NOMO-1 treated with DMSO at 0.1 percent for 48 hours (cell line): ENCODE results near the gene KIFC3.
"Not testable (repeated sequence)": the region's sequence is repeated elsewhere in the genome, so short reads cannot be mapped to it uniquely, and the experiment has no call there.

Experiments used
- DNase-seq: peaks from one replicate; lab custom pipeline; 2025; ENCODE audit not compliant: unreplicated experiment; lab: John Stamatoyannopoulos, UW

KIFC3 gene

DNA sequence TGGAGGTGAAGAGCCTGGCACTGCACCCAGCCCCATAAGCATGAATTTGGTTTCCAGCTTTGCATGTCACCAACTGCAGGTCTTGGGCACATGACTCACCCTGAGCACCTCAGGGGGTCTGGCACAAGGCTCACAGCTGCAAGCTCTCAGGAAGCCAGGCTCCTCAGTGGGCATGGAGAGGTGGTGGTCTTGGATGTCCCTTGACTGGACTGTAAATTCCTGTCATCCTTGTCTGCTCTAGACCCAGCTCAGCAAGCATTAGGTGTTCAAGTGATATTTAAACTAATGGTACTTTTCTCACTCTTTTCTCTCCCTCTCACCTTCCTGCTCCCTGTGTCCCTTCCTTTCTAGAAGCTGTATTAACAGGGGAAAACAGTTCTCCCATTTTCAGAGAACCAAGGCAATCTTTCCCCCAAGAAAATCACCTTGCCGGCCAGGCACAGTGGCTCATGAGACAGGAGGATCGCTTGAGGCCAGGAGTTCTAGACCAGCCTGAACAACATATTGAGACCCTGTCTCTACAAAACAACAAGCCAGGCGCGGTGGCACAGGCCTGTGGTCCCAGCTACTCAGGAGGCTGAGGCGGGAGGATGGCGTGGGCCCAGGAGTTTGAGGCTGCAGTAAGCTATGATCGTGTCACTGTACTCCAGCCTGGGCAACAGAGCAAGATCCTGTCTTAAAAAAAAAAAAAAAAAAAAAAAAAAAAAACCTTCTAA is 5.1 kb upstream of the KIFC3 start:
- DNase-seq = no peak

DNA sequence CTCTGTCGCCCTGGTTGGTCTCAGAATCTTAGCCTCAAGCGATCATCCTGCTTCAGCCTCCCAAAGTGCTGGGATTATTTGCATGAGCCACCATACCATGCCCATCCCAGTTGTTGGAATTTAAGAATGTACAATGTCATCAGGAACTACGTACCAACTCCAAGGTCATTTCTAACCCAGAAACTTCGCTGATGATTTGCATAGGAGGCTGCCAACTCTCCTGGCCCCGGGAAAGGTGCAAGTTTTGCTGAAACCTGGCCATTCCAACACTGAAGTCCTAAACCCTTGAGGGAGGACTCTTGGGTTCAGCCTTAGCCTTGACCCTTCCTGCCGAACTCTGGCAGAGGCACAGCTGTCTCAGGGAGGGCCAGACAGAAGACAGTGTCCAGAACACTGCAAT is 2.9 kb upstream of the KIFC3 start:
- DNase-seq = no peak

DNA sequence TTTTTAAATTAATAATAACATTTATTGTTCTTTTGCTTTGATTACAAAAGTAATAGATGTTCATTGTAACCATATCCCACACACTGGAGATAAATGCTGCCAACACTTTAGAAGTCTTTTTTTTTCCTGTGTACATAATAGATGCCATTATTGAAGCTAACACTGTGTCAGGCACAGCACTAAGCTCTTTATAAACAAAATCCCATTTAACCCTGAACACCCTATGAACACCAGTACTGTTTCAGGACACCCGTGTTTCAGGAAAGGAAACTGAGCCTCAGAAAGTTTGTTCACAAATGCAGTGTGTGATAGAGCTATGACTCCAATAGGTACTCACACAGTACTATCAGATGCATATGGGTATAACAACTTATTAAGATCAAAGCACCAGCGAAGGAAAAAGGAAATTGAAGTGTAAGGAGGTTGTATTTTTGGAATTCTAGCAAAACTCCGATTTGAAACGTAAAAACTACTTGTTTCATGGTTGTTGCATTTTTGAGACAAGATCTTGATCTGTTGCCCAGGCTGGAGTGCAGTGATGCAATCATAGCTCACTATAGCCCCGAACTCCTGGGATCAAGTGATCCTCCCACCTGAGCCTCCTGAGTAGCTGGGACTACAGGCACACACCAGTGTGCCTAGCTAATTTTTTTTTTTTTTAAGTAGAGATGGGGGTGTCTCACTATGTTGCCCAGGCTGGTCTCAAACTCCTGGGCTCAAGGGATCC is 2.0 kb upstream of the KIFC3 start:
- no peak for DNase-seq

DNA sequence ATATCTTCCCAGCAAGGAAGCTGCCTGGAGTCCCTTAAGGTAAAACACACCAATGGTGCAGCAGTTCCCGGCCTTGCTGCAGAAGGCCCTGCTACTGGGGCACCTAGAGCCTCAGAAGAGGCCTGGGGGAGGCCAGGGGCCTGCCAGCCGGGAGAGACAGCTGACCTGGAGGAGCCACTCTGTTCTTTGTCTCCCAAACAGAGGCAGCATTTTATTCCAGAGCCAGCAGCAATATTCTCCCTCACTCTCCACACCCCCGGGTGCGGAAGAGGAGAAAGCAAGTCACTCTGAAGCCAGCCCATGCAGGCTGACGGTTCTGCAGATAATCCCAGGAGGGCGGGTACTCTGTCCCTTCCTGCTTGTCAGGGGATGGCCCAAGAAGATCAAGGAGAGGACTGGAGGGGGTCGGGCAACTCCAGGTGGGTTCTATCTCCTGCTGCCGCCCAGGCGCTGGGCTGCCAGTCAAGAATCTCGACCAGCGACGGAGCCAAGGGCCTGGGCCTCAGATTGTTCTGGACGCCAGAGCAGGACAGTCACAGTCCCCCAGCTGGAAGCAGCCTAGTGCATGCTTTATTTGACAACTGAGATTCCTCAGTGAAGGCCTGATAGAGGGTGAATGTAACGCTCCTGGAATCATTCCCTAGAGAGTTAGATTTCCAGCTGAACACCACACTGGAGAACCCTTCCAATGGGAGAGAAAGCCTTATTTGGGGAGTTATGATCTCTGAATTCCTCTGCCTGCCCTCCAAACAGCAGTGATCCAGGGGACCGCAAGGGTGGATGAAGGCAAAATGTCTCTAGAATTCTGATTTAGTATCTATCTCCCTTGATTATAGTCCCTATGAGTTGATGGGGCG is 1.1 kb upstream of the KIFC3 start:
- DNase-seq = no peak

DNA sequence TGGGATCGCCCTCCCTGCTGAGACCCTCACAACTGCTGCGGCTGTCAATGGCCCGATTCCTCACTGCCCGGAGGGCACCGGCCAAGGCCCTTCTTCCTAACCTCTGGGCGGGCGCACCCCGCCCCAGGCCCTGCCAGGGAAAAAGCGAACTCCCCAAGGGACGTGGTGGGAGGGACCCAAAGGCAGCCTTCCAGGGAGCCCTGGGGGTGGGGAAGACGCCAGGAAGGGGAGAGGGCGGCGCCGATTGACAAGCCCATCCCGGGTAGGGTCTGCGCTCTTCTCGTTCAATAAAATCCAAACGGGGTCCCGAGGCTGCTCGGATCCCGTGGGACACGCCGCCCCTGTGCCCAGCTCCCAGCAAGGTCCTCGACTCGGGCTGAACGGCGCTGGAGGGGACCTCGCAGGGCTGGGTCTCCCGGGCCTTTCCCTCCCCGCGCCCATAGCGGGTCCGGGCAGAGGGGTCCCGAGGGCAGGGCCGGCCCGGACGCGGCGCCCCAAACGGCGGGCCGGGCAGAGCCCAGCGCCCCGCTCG is 416 bp downstream of the KIFC3 start:
- DNase-seq = no peak

DNA sequence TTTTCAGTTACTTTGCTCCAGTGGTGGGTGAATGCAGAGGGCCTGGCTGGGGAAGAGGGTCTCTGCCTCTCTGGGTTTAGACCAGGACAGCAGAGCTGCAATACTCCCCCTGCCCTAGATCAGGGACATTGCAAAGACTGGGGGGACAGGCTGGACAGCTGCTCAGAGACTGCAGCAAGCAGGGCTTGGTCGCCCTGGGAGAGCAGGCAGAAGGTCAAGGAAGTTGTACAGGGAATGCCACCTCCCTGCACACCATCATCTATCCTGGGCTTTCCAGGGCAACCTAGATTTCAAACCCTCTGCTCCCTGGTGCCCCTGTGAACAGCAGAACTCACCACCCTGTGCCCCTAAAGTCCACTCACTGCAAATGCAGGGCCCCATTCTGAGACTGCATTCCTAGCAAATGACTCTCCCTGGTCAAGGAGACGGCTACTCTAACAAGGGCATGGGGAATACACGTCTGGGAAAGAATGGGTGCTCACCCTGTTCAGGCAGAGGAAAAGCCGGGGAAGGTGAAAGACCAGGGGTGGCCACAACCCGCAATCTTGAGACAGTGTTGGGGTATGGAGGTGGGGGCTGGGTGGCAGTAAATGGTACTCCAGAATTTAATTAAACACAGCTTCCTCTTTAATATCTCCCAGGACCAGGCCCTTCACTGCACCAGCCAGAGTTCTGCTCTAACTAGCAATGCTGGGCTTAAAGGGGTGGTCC is 1.0 kb downstream of the KIFC3 start:
- DNase-seq = peak; percentile 12

DNA sequence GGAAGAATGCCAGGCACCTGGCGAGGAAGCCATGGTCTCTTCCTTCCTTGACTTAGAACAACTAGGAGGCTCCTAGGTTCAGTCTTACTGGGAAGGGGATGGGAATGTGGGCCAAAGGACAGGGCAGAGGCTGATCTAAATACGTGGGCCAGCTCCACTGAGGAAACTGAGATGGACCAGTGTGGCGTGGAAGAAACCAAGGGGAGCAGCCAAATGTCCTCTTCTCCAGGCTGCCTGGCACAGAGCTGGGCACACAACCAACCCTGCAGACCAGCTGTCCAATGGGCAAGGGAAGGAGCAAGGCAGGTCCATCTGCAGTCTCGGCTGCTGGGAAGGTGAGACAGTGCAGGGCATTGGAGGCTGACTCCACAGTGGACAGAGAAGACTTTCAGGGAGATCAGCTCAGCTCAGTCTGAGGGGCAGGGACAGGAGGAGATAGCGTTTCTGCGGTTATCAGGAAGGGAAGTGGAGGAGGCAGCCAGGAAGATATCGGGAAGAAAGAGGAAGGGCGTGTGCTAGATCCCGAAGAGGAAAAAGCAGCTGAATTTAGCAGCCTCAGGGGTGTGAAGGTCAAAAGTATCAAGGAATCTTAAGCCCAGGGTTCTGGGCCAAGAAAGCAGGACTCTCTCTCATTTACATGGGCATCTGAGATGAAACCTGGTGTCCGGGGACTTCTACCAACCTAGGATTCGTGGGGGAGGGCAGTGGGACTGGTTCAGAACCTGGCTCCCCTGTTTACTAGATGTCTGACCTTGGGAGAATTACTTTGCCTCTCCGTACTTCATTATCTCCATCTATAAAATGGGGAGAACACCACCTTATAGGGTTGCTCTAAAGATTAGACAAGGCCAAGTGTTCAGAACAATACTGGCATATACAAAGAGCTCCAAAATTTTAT is 1.8 kb downstream of the KIFC3 start:
- DNase-seq = no peak

DNA sequence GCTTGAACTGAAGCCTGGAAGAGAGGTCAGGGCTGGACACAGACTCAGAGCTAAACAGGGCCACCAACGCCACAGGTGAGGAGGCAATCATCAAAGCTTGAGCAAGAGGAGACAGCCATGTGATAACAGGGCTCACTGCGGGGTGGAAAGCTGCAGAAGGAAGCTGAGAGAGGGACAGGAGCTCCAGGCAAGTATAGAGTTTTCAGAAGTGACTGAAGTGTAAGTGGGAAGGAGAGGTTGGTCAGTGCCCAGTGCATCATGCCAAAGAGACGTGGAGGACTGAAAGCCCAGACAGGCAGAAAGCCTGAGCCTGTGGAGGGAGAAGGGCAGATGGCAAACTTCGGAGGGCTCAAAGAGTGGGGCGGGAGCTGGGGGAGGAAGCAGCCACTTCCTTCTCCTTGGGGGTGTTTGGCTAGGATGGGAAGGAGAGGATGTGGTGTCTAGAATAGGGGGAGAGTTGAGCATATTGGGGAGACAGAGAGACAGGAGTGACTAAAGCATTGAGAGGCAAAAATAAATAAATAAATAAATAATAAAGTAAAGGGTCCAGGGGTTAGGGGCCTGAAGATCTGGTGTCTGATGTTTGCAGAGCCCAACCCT is 2.6 kb downstream of the KIFC3 start:
- no peak for DNase-seq

DNA sequence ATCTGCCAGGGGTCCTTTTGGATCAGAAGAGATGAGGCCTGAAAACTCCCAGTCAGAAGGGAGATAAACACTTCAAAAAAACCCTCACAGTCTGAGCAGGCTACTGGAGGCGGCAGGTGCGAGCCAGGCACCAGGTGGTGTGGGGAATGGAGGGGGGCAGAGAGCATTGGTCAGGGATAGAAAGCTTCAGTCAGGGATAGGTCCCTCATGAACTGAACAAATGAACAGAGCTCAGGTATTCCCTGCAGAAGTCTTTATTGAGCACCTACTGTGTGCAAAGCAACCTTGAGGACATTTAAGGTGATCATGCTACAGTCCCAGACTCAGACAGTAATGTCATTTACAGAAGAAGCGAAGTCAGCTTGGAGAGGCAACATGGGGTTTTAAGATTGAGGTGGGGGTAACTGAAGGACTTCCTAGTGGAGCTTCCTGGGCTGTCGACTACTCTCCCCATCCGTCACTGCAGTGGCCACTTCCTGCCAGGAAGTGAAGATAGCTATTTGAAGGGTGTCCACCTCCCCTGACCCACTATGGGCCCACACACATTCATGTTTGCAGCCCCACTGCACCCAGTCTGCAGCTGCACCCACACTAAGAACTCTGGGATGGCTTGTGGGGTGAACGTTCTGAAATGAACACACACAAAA is 3.2 kb downstream of the KIFC3 start:
- no peak for DNase-seq

DNA sequence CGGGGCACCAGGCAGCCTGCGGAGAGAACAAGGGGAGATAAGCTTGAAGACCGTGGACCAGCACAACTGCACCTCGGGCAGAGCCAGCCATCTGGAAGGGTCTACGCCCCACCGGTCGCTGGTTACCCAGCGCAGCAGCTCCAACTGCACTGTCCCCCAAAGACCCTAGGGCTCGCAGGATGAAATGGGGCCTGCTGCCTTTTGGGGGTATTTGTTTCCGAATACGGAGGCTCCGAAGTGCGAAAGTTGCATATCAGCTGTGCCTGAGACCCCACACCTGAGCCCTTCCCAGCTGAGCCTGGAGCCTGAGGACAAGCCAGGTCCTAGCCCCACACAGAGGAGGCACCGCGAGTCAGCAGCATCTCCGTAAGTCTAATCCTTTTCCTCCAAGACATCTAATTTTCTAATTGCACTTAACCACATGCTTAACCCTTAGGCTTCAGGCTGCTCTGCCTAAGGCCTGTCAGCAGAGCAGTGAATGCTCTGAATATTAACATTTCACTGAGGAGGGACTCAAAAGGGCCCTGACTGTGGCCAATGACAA is 4.0 kb downstream of the KIFC3 start:
- no peak for DNase-seq

DNA sequence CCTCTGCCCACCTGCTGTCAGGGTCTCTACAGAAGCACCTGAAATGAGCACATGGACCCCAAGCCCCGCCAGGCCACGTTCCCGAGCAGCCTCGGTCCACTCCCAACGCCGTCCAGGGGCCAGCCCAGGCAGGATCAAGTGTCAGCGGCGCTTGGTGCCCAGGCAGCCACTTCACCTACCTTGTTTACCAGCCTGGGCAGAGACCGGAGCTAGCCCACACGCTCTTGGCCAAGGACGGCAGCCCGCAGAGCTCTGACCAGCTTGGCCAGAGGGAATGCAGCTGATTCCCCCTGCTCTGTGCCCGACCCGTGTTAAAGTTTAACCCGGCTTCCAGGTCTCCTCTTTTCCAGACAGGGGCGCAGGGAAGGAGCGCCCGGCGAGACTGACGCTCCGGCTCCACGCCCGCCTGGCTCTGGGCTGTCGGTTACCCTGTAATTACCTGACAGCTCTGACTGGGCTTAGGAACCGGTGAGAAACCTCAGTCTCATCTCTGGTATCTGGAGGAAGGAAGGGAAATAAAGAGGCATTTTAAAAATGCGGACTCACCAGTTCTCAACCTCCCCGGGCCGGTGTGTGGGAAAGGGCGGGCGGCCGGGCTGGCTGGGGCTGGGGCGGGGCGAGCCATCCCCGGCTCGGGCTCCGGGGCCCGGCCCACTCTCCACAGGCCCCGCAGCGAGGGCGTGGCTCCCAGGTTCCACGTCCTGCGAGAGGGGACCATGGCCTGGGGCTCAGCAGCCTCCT is 4.6 kb downstream of the KIFC3 start:
- DNase-seq = no peak

DNA sequence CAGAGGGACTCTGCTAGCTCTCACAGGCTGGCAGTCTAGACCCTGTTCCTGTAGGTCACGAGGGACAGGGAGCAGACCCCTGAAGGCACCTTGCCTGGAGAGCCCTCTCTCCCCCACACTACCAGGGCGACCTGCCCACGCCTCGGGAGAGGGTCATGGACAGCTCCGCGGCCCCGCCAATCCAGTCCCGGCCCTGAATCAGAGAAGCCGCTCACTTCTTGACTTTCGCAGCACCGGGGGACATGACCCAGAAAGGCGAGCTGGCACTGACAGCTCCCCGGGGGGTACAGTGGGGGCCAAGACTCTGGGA is 5.1 kb downstream of the KIFC3 start:
- no peak for DNase-seq

DNA sequence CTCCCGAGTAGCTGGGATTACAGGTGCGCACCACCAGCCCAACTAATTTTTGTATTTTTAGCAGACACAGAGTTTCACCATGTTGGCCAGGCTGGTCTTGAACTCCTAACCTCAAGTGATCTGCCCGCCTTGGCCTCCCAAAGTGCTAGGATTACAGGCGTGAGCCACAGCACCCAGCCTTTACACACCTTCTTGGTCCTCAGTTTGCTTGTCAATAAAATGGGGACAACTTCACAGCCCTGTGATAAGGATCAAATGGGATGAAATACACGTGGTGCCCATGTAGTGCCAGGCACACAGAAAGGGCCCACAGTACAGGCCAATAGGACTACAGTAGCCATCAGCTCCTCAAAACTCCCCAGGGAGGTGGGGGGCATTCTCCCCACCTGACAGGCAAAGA is 6.3 kb downstream of the KIFC3 start:
- not testable (repeated sequence) for DNase-seq

DNA sequence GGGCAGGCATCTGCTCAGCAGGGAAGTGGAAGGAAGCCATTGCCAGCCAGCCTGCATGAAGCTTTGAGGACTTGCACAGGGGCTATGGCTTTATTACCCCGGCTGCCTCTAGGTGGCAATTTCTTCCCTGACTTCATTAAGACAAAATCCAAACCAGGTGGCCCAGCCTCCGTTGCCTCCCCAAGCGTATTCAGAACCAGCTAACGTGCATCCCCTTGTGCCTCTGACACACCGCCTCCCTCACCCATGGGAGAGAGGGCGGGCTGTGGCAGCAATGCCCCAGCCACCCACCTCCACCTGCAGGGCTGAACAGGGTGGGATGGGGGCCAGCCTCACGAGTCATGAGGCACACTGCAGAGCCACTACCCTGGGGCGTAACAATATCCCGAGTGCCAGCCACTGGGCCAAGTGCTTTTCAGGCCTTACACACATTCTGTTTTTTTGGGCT is 6.8 kb downstream of the KIFC3 start:
- peak; percentile 21 for DNase-seq

DNA sequence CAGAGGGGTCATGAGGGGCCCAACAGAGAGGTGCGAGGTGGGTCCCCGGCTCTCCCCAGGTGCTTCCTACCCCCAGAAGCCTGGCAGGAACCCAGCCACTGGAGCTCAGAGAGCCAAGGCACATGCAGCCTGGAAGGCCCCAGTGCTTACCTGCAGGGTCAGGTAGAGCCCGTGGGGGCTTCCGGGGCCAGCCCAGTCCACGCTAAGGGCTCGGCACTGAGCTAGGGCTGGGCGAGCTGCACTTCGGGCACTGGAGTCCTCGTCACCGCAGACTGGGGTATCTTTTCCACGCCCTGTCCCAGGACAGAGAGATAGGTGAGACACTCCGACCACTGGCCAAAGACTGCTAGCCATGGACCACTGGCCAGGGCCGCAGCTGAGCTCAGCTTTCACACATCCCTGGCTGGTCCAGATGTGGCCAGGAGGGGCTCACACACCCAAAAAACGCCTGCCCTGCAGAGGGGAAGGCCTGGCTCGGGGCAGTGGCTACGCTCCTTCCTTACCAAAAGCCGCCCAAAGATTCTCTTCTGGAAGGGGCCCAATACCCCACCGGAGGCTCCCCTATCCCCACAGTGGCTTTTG is 7.4 kb downstream of the KIFC3 start:
- DNase-seq = no peak

DNA sequence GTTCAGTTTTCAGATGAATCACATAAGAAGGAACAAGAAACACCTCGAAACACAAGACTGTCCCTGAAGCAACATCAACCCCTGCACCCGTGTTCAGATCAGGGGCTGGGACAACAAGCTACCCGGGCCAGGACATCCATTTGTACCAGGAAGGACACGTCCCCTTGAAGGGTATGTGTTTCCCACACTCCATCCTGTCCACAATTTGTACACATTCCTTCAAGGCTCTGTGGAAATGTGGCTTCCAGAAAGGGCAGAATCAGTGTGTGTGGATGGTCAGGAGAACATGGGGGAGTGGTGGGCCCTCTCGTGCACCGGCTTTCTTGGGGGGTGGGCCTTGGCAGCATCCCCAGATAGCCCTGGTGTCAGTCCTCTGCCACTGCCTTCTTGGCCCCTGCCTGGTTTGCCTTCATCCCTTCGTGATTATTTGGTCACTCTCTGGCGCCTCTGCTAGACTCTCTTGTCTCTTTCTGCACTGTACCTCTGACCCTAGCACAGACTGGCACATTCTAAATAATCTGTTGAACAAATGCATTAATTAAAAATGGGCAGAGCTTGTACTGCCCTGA is 10.3 kb downstream of the KIFC3 start:
- no peak for DNase-seq

DNA sequence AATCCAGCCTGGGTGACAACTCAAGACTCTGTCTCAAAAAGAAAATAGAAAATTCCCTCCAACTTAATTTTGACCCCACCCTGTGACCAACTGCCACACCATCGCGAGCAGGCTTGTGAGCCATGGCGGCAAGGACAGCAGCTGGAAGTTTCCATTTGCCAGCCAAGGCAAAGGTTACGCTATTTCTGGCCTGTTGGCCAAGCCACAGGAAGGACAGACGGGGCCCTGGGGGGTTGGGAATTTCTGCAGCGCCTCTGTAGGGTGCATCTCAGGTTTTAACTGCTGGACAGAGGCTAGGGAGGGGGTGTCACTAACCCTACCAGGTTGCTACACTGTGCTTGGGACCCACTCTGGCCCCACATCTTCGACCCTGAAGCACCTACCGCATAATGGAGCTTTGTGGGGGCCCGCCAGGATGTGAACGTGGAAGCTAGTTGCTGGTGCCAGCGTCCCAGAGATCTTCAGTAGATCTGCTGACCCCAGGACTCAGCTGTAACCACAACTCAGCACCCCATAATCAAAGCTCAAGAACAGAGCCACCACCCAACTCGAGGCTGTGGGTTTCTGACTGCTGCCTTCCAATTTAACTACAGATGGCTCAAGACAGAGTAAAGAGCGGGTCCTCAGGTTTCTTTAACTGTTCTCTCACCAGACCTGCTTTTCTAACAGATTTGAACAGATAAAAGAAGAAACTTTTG is 10.9 kb downstream of the KIFC3 start:
- peak; percentile 18 for DNase-seq
